Astrocyte (in vitro differentiated cells and primary cell): Measurements from ENCODE around the gene ABHD4. TPM values are rescaled to one million over a fixed set of nuclear protein-coding genes. Genes with fewer than 3 reads are reported as not detected.
A peak's percentile ranks its signal among the peaks of the same experiment; 100 is the strongest.

ENCODE experiments used
- DNase-seq: peaks from one replicate; pipeline ENCODE4 v3.0.0-alpha.2; 2010; ENCODE audit warnings: low read depth
- FAIRE-seq: peaks from 2 replicates; lab custom pipeline; 2011; peaks lifted over from hg19 to GRCh38; lab: Jason Lieb, UNC
- H2AFZ ChIP-seq: 2 replicates; pipeline ENCODE4 v1.6.0; 2012; ENCODE audit warnings: low read depth, low read length, inconsistent platforms
- H3K27ac ChIP-seq: 2 replicates; pipeline ENCODE4 v1.5.1; 2011; ENCODE audit warnings: low read depth, low read length, inconsistent platforms
- H3K27me3 ChIP-seq: 2 replicates; pipeline ENCODE4 v1.6.0; 2011; ENCODE audit warnings: low read length, inconsistent platforms; ENCODE audit not compliant: insufficient read depth
- H3K36me3 ChIP-seq: 2 replicates; pipeline ENCODE4 v1.5.1; 2011; ENCODE audit warnings: low read length, inconsistent platforms; ENCODE audit not compliant: insufficient read depth
- H3K4me1 ChIP-seq: 2 replicates; pipeline ENCODE4 v1.5.1; 2011; ENCODE audit warnings: low read length, inconsistent platforms; ENCODE audit not compliant: insufficient read depth
- H3K4me2 ChIP-seq: 2 replicates; pipeline ENCODE4 v1.6.0; 2012; ENCODE audit warnings: low read length, inconsistent platforms
- H3K4me3 ChIP-seq: 2 replicates; pipeline ENCODE4 v1.5.1; 2011; ENCODE audit warnings: low read depth, mild to moderate bottlenecking, low read length, inconsistent platforms; ENCODE audit not compliant: insufficient read depth
- H3K79me2 ChIP-seq: 2 replicates; pipeline ENCODE4 v1.6.0; 2012; ENCODE audit warnings: mild to moderate bottlenecking, low read length, inconsistent platforms; ENCODE audit not compliant: insufficient read depth
- H3K9ac ChIP-seq: 2 replicates; pipeline ENCODE4 v1.6.0; 2012; ENCODE audit warnings: mild to moderate bottlenecking, low read length, inconsistent platforms
- H3K9me3 ChIP-seq: 2 replicates; pipeline ENCODE4 v1.5.1; 2012; ENCODE audit warnings: low read depth, mild to moderate bottlenecking, low read length, inconsistent platforms; ENCODE audit not compliant: insufficient read depth
- H4K20me1 ChIP-seq: 2 replicates; pipeline ENCODE4 v1.6.0; 2012; ENCODE audit warnings: low read length, inconsistent platforms; ENCODE audit not compliant: insufficient read depth
- H3K27ac Mint-ChIP-seq: one replicate; pipeline ENCODE4 v1.8.0; 2021; ENCODE audit warnings: mild to moderate bottlenecking, mixed read lengths; ENCODE audit not compliant: unreplicated experiment
- H3K27me3 Mint-ChIP-seq: one replicate; pipeline ENCODE4 v1.8.0; 2021; ENCODE audit warnings: low read depth, mixed read lengths; ENCODE audit not compliant: unreplicated experiment
- H3K36me3 Mint-ChIP-seq: one replicate; pipeline ENCODE4 v1.8.0; 2021; ENCODE audit warnings: low read depth, mixed read lengths; ENCODE audit not compliant: unreplicated experiment
- H3K4me1 Mint-ChIP-seq: one replicate; pipeline ENCODE4 v1.8.0; 2021; ENCODE audit warnings: low read depth, mixed read lengths; ENCODE audit not compliant: unreplicated experiment
- H3K4me3 Mint-ChIP-seq: one replicate; pipeline ENCODE4 v1.8.0; 2021; ENCODE audit warnings: mild to moderate bottlenecking, moderate library complexity, mixed read lengths; ENCODE audit not compliant: unreplicated experiment
- H3K9me3 Mint-ChIP-seq: one replicate; pipeline ENCODE4 v1.8.0; 2021; ENCODE audit warnings: mild to moderate bottlenecking, mixed read lengths; ENCODE audit not compliant: unreplicated experiment
- CTCF ChIP-seq: IDR thresholded peaks from 2 replicates; pipeline ENCODE4 v1.5.1; 2011; ENCODE audit warnings: low read depth, mild to moderate bottlenecking, inconsistent platforms, low read length, moderate library complexity; ENCODE audit not compliant: insufficient read depth
- EZH2 ChIP-seq: IDR thresholded peaks from 2 replicates; pipeline ENCODE4 v1.6.1; 2012; ENCODE audit warnings: mild to moderate bottlenecking, low read length, inconsistent platforms; ENCODE audit not compliant: insufficient read depth
- total RNA-seq: library from RNA; stranded (reverse); gene quantifications from 2 replicates; pipeline ENCODE4 v1.2.1, GENCODE V29; 2021

Gene ABHD4
- total RNA-seq, 1 donor from 2014 or later, result 52.4 TPM

GRCh38 chr14:22597265-22597664, 835 bp upstream of the ABHD4 start:
- peak overlapping the region; percentile 95 for H3K4me2 ChIP-seq
- peaks cover 26% of the 10 kb centered on the region for H3K4me1 Mint-ChIP-seq
- DNase-seq (no peak), FAIRE-seq (no peak)
- no peak overlapping the region for H3K9ac ChIP-seq
- H3K9me3 Mint-ChIP-seq, result peaks cover 3% of the 10 kb centered on the region
- H3K27me3 ChIP-seq, result peaks cover 6% of the 10 kb centered on the region
- H3K4me3 Mint-ChIP-seq, result peak overlapping the region; percentile 98
- no peak overlapping the region for H2AFZ ChIP-seq
- H4K20me1 ChIP-seq, result no peaks in the 10 kb centered on the region
- H3K4me3 ChIP-seq, result no peak overlapping the region
- no peak overlapping the region for H3K27ac Mint-ChIP-seq
- H3K36me3 ChIP-seq, result peaks cover 1% of the 10 kb centered on the region
- H3K79me2 ChIP-seq, result no peaks in the 10 kb centered on the region
- TF ChIP-seq CTCF (no peak), EZH2 (no peak)
- H3K27me3 Mint-ChIP-seq, result peaks cover 6% of the 10 kb centered on the region
- peaks cover 12% of the 10 kb centered on the region for H3K4me1 ChIP-seq
- H3K27ac ChIP-seq, result no peak overlapping the region
- peaks cover 7% of the 10 kb centered on the region for H3K36me3 Mint-ChIP-seq
- no peaks in the 10 kb centered on the region for H3K9me3 ChIP-seq

DNA sequence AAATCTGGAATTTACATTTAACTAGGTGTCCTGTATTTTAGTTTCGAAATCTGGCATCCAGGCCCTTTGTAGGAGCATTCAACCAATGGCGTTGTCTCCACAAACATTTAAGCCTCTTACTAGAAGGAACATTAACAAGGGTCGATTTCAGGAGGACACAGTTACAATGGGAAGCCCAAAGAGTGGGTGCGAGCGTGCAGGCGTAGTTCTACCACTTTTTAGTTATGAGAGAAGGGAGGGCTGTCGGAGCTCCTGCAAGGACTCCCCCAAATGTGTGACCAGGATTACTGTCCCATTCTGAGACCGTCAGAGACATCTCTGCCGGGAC, 365 bp upstream of the ABHD4 start:
- H3K79me2 ChIP-seq, result no peaks in the 10 kb centered on the region
- TF ChIP-seq CTCF, result no peak
- TF ChIP-seq EZH2, result no peak
- H3K4me3 ChIP-seq, result peak overlapping the region; percentile 93
- Mint-ChIP-seq H3K27ac (peak overlapping the region; percentile 81), H3K27me3 (peaks cover 6% of the 10 kb centered on the region), H3K9me3 (peaks cover 3% of the 10 kb centered on the region), H3K4me1 (peaks cover 29% of the 10 kb centered on the region), H3K36me3 (peaks cover 9% of the 10 kb centered on the region), H3K4me3 (peak overlapping the region; percentile 98)
- H3K9me3 ChIP-seq, result no peaks in the 10 kb centered on the region
- peaks cover 2% of the 10 kb centered on the region for H3K36me3 ChIP-seq
- H3K27ac ChIP-seq, result no peak overlapping the region
- peak overlapping the region; percentile 95 for H3K4me2 ChIP-seq
- no peak for FAIRE-seq
- peak overlapping the region; percentile 94 for H2AFZ ChIP-seq
- no peaks in the 10 kb centered on the region for H4K20me1 ChIP-seq
- H3K9ac ChIP-seq, result peak overlapping the region; percentile 92
- H3K27me3 ChIP-seq, result peaks cover 6% of the 10 kb centered on the region
- peaks cover 15% of the 10 kb centered on the region for H3K4me1 ChIP-seq
- no peak for DNase-seq

GRCh38 chr14:22598896-22599244, 770 bp downstream of the ABHD4 start:
- Histone ChIP-seq H3K4me2 (peak overlapping the region; percentile 95), H3K27ac (peak overlapping the region; percentile 74), H3K4me3 (peak overlapping the region; percentile 93), H3K79me2 (no peaks in the 10 kb centered on the region), H3K27me3 (peaks cover 3% of the 10 kb centered on the region), H3K4me1 (peaks cover 22% of the 10 kb centered on the region), H2AFZ (peak overlapping the region; percentile 94), H4K20me1 (no peaks in the 10 kb centered on the region), H3K9me3 (no peaks in the 10 kb centered on the region), H3K36me3 (peaks cover 5% of the 10 kb centered on the region), H3K9ac (peak overlapping the region; percentile 92)
- TF ChIP-seq EZH2 (no peak), CTCF (peak; percentile 37)
- H3K27ac Mint-ChIP-seq, result peak overlapping the region; percentile 95
- peaks cover 38% of the 10 kb centered on the region for H3K4me1 Mint-ChIP-seq
- peaks cover 20% of the 10 kb centered on the region for H3K36me3 Mint-ChIP-seq
- H3K27me3 Mint-ChIP-seq, result peaks cover 2% of the 10 kb centered on the region
- FAIRE-seq, result no peak
- H3K4me3 Mint-ChIP-seq, result peak overlapping the region; percentile 98
- peak; percentile 66 for DNase-seq
- H3K9me3 Mint-ChIP-seq, result peaks cover 5% of the 10 kb centered on the region
